GM10847 (cell line): ENCODE results near the gene SELENOH.

Source experiments
- POLR2A ChIP-seq: IDR thresholded peaks from 2 replicates; pipeline ENCODE4 v1.6.1; 2011; ENCODE audit not compliant: insufficient read length; ENCODE audit errors: extremely low read depth

The SELENOH gene

GRCh38 chr11:57788703-57789088 lies 47.4 kb downstream of the SELENOH start:
- TF ChIP-seq POLR2A: no peak

- TF ChIP-seq POLR2A: no peak
Observed at GRCh38 chr11:57791321-57792059, 50.2 kb downstream of the SELENOH start.

- no peak for TF ChIP-seq POLR2A
Observed at GRCh38 chr11:57792060-57792541, 50.8 kb downstream of the SELENOH start.

GRCh38 chr11:57792870-57793269 lies 51.6 kb downstream of the SELENOH start:
- TF ChIP-seq POLR2A: no peak
